Memory B cell (primary cell): Measurements from ENCODE around the gene LETM1.

ENCODE experiments used
- ATAC-seq: fragments of 150-1000 bp; cut with Tn5 transposase; 2 replicates; pipeline ENCODE4 v1.10.0; 2021; ENCODE audit warnings: low read depth, mild to moderate bottlenecking, moderate library complexity
- DNase-seq, 2 donors: peaks; one replicate each; pipeline ENCODE4 v3.0.0; 2022; ENCODE audit warnings: low spot score in 2 of 2
- H3K27ac Mint-ChIP-seq: one replicate; pipeline ENCODE4 v1.8.0; 2022; ENCODE audit warnings: mild to moderate bottlenecking, moderate library complexity, mixed read lengths
- H3K27me3 Mint-ChIP-seq: one replicate; pipeline ENCODE4 v1.8.0; 2022; ENCODE audit warnings: mixed read lengths
- H3K36me3 Mint-ChIP-seq: one replicate; pipeline ENCODE4 v1.8.0; 2022; ENCODE audit warnings: mild to moderate bottlenecking, mixed read lengths
- H3K4me1 Mint-ChIP-seq: one replicate; pipeline ENCODE4 v1.8.0; 2022; ENCODE audit warnings: mixed read lengths
- H3K4me3 Mint-ChIP-seq: one replicate; pipeline ENCODE4 v1.8.0; 2022; ENCODE audit warnings: mild to moderate bottlenecking, moderate library complexity, mixed read lengths
- H3K9me3 Mint-ChIP-seq: one replicate; pipeline ENCODE4 v1.8.0; 2022; ENCODE audit warnings: mixed read lengths

Gene LETM1

DNA sequence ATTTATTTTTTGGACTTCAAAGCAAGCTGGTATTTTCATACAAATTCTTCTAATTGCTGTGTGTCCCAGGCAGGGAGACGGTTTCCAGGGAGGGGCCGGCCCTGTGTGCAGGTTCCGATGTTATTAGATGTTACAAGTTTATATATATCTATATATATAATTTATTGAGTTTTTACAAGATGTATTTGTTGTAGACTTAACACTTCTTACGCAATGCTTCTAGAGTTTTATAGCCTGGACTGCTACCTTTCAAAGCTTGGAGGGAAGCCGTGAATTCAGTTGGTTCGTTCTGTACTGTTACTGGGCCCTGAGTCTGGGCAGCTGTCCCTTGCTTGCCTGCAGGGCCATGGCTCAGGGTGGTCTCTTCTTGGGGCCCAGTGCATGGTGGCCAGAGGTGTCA is 47.6 kb downstream of the LETM1 start:
- peaks cover 2% of the 10 kb centered on the region for H3K36me3 Mint-ChIP-seq
- H3K9me3 Mint-ChIP-seq = no peaks in the 10 kb centered on the region
- no peak for DNase-seq
- peaks cover 2% of the 10 kb centered on the region for H3K4me1 Mint-ChIP-seq
- H3K4me3 Mint-ChIP-seq = no peak overlapping the region
- no peak for ATAC-seq
- no peak overlapping the region for H3K27ac Mint-ChIP-seq
- H3K27me3 Mint-ChIP-seq = peaks cover 6% of the 10 kb centered on the region

DNA sequence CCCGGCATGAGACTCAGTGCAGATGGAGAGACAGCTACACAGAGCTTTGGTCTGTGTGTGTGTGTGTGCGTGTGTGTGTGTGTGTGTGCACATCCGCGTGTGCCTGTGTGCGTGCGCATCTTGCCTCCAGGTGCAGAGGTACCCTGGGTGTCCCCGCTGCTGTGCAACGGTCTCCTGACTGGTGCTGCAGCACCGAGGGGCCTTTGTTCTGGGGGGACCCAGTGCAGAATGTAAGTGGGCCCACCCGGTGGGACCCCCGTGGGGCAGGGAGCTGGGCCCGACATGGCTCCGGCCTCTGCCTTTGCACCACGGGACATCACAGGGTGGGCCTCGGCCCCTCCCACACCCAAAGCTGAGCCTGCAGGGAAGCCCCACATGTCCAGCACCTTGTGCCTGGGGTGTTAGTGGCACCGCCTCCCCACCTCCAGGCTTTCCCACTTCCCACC is 48.6 kb downstream of the LETM1 start:
- Mint-ChIP-seq H3K27ac (no peak overlapping the region), H3K4me1 (peaks cover 2% of the 10 kb centered on the region), H3K4me3 (no peak overlapping the region), H3K9me3 (no peaks in the 10 kb centered on the region), H3K27me3 (peaks cover 6% of the 10 kb centered on the region), H3K36me3 (peaks cover under 1% of the 10 kb centered on the region)
- ATAC-seq (no peak), DNase-seq (no peak)

DNA sequence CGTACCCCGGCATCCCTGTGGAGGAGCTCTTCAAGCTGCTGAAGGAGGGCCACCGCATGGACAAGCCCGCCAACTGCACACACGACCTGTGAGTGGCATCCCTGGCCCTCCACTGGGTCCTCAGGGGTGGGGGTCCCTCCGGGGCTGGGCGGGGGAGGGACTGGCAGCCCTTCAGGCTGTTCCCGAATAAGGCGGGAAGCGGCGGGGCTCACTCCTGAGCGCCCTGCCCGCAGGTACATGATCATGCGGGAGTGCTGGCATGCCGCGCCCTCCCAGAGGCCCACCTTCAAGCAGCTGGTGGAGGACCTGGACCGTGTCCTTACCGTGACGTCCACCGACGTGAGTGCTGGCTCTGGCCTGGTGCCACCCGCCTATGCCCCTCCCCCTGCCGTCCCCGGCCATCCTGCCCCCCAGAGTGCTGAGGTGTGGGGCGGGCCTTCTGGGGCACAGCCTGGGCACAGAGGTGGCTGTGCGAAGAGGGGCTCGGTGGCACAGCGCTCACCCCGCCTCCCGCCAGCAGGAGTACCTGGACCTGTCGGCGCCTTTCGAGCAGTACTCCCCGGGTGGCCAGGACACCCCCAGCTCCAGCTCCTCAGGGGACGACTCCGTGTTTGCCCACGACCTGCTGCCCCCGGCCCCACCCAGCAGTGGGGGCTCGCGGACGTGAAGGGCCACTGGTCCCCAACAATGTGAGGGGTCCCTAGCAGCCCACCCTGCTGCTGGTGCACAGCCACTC is 49.2 kb downstream of the LETM1 start:
- DNase-seq (no peak), ATAC-seq (no peak)
- no peaks in the 10 kb centered on the region for H3K36me3 Mint-ChIP-seq
- no peak overlapping the region for H3K4me3 Mint-ChIP-seq
- H3K9me3 Mint-ChIP-seq = no peaks in the 10 kb centered on the region
- H3K27ac Mint-ChIP-seq = no peak overlapping the region
- peaks cover 6% of the 10 kb centered on the region for H3K27me3 Mint-ChIP-seq
- peaks cover 2% of the 10 kb centered on the region for H3K4me1 Mint-ChIP-seq

DNA sequence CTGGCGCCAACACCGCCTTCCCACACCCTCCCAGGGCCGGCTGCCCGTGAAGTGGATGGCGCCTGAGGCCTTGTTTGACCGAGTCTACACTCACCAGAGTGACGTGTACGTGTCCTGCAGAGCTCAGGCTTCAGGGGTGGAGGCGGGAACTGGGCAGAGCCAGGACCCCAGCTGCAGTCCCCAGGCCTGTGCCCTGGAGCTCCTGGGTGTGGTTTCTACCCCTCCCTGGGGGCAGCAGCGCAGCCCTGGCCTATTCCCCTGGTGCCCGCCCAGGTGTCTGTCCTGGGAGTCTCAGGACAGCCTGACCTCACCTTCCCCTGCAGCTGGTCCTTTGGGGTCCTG is 49.8 kb downstream of the LETM1 start:
- no peak for ATAC-seq
- Mint-ChIP-seq H3K36me3 (no peaks in the 10 kb centered on the region), H3K9me3 (no peaks in the 10 kb centered on the region), H3K27ac (no peak overlapping the region), H3K27me3 (peaks cover 6% of the 10 kb centered on the region), H3K4me1 (peaks cover 2% of the 10 kb centered on the region), H3K4me3 (no peak overlapping the region)
- DNase-seq = no peak

DNA sequence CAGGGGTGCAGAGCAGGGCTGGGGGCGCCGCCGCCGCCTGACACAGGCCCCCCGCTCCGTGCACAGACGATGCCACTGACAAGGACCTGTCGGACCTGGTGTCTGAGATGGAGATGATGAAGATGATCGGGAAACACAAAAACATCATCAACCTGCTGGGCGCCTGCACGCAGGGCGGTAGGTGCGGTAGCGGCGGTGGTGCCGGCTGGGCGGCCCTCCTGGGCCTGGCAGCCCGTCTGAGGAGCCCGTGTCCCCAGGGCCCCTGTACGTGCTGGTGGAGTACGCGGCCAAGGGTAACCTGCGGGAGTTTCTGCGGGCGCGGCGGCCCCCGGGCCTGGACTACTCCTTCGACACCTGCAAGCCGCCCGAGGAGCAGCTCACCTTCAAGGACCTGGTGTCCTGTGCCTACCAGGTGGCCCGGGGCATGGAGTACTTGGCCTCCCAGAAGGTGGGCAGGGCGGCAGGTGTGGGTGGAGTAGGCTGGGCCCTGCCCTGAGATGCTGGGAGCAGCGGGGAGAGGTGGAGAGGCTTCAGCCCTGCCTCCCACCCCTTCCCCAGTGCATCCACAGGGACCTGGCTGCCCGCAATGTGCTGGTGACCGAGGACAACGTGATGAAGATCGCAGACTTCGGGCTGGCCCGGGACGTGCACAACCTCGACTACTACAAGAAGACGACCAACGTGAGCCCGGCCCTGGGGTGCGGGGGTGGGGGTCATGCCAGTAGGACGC is 50.3 kb downstream of the LETM1 start:
- peaks cover 6% of the 10 kb centered on the region for H3K27me3 Mint-ChIP-seq
- no peak overlapping the region for H3K4me3 Mint-ChIP-seq
- no peak overlapping the region for H3K27ac Mint-ChIP-seq
- H3K9me3 Mint-ChIP-seq = no peaks in the 10 kb centered on the region
- H3K4me1 Mint-ChIP-seq = peaks cover 2% of the 10 kb centered on the region
- no peaks in the 10 kb centered on the region for H3K36me3 Mint-ChIP-seq
- no peak for DNase-seq
- ATAC-seq = no peak

DNA sequence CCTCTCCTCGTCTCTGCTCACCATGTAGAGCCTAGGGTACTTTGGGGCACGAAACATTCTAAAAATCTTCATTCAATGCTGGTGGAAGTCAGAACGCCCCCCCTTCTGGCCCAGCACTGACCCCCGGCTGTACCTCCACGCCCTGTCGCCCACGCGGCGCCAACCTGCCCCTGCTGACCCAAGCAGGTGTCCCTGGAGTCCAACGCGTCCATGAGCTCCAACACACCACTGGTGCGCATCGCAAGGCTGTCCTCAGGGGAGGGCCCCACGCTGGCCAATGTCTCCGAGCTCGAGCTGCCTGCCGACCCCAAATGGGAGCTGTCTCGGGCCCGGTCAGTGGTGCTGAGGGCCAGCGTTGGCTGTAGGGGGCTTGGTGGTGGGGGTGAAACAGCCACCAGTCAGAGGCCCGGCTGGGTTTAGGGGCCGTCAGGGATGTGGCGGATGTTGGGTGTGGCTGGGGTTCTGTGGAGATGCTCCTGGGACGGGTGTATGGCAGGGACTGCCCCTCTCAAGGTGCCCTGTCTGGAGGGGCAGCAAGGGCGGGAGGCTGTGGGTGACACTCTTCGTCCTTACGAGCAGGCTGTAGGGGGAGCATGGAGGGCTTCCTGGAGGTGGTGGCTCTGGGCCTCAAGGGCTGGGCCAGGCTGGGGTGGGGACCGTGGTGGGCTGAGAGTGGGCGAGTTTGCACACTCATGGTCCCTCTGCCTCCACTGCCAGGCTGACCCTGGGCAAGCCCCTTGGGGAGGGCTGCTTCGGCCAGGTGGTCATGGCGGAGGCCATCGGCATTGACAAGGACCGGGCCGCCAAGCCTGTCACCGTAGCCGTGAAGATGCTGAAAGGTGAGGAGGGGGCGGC is 51.1 kb downstream of the LETM1 start:
- no peaks in the 10 kb centered on the region for H3K36me3 Mint-ChIP-seq
- peaks cover 9% of the 10 kb centered on the region for H3K27me3 Mint-ChIP-seq
- no peak overlapping the region for H3K27ac Mint-ChIP-seq
- H3K9me3 Mint-ChIP-seq = no peaks in the 10 kb centered on the region
- DNase-seq (no peak), ATAC-seq (no peak)
- H3K4me1 Mint-ChIP-seq = peaks cover 2% of the 10 kb centered on the region
- no peak overlapping the region for H3K4me3 Mint-ChIP-seq

DNA sequence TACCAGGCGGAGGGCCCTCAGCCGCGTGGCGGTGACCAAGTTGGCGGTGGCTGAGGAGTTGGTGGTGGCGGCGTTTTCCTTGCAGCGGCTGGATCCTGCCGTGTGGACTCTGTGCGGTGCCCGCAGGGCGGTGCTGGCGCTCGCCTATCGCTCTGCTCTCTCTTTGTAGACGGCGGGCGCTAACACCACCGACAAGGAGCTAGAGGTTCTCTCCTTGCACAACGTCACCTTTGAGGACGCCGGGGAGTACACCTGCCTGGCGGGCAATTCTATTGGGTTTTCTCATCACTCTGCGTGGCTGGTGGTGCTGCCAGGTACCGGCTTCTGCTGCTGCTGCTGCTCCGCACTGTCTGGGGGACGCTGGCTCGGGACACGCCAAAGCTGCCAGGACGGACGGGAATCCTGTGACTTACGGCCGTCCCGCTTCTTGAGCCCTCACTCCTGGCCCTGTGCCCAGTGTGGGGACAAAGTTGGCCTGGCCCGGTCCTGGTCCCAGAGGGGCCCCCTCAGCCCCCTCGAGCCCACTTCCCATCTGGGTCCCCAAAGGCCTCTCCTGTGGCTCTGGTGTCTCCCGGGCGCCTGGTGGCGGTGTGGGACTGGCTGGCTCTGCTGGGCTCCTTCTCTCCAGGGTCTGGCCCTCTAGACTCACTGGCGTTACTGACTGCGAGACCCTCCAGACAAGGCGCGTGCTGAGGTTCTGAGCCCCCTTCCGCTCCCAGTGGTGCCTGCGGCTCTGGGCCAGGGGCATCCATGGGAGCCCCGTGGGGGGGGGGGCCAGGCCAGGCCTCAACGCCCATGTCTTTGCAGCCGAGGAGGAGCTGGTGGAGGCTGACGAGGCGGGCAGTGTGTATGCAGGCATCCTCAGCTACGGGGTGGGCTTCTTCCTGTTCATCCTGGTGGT is 52.2 kb downstream of the LETM1 start:
- H3K36me3 Mint-ChIP-seq = no peaks in the 10 kb centered on the region
- DNase-seq (no peak), ATAC-seq (no peak)
- H3K4me3 Mint-ChIP-seq = no peak overlapping the region
- peaks cover 2% of the 10 kb centered on the region for H3K4me1 Mint-ChIP-seq
- H3K27ac Mint-ChIP-seq = no peak overlapping the region
- H3K27me3 Mint-ChIP-seq = peaks cover 11% of the 10 kb centered on the region
- H3K9me3 Mint-ChIP-seq = no peaks in the 10 kb centered on the region

DNA sequence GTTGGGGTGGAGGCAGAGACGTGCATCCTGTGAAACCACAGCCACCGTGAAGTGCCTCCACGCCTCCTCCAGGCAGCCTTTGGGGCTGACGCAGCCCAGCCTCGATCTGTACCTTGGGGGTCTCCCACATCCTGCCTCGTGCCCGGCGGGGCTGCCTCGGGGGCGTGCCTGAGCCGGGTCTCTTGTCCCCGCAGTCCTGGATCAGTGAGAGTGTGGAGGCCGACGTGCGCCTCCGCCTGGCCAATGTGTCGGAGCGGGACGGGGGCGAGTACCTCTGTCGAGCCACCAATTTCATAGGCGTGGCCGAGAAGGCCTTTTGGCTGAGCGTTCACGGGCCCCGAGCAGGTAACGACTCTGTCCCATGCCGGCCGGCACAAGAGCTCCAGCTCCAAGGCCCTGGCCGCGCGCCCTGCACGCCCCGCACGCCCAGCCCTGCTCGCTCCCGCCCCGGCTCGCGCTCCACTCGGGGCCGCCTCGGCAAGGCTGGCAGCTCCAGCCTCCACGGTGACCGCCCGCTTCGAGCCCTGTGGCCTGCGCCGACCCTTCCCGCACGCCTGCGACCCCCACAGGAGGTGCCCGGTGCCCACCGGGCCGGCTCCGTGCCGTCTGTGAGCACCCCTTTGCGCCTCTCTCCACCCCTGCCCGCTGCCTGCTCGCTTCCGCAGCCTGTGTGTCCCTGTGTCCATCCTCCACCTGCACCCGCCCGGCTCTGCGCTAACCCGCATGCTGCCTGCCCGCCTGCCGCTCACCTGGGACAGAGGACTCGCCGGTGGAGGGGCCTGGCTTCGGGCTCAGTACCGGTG is 53.0 kb downstream of the LETM1 start:
- DNase-seq = no peak
- ATAC-seq = no peak
- Mint-ChIP-seq H3K36me3 (no peaks in the 10 kb centered on the region), H3K27ac (no peak overlapping the region), H3K4me3 (no peak overlapping the region), H3K27me3 (peaks cover 16% of the 10 kb centered on the region), H3K9me3 (no peaks in the 10 kb centered on the region), H3K4me1 (peaks cover 2% of the 10 kb centered on the region)

DNA sequence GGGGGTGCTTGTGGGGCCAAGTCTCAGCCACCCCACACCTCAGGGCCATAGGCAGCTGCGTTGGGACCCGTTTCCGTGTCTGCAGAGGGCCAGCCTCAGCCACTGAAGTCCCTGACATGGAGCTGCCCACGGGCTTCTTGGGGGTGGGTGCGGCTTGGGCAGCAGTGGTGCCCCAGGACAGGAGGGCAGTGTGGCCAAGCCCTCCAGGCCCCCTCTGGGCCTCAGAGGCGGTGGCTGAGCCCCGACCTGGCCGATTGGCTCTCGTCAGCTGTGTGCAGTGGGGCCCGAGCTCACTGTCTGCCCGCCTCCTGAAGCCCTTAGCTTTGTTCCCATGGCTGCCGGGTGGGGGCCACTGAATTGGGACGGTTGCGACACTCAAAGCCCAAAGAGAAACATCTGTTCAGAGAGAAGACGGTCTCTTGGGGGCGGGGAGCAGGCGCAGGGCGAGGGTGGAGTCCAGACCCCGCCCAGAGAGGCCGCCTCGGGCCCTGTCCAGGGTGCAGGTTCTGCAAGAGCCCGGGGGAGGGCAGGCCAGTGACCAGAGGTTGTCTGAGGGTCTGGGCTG is 53.7 kb downstream of the LETM1 start:
- ATAC-seq (no peak), DNase-seq (no peak)
- H3K27ac Mint-ChIP-seq = no peak overlapping the region
- H3K4me1 Mint-ChIP-seq = peaks cover 2% of the 10 kb centered on the region
- H3K27me3 Mint-ChIP-seq = peaks cover 16% of the 10 kb centered on the region
- no peaks in the 10 kb centered on the region for H3K36me3 Mint-ChIP-seq
- no peaks in the 10 kb centered on the region for H3K9me3 Mint-ChIP-seq
- no peak overlapping the region for H3K4me3 Mint-ChIP-seq

DNA sequence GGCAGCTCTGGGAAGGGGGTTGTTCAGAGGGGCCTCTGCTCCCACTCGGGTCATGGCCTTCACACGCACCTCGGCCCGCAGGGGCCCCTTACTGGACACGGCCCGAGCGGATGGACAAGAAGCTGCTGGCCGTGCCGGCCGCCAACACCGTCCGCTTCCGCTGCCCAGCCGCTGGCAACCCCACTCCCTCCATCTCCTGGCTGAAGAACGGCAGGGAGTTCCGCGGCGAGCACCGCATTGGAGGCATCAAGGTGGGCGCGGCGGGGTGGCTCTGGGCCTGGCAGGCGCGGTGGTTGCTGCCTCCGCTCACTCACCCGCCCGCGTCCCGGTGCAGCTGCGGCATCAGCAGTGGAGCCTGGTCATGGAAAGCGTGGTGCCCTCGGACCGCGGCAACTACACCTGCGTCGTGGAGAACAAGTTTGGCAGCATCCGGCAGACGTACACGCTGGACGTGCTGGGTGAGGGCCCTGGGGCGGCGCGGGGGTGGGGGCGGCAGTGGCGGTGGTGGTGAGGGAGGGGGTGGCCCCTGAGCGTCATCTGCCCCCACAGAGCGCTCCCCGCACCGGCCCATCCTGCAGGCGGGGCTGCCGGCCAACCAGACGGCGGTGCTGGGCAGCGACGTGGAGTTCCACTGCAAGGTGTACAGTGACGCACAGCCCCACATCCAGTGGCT is 54.5 kb downstream of the LETM1 start:
- ATAC-seq = no peak
- H3K4me1 Mint-ChIP-seq = peaks cover 2% of the 10 kb centered on the region
- H3K36me3 Mint-ChIP-seq = no peaks in the 10 kb centered on the region
- no peak overlapping the region for H3K27ac Mint-ChIP-seq
- no peaks in the 10 kb centered on the region for H3K9me3 Mint-ChIP-seq
- no peak for DNase-seq
- peaks cover 21% of the 10 kb centered on the region for H3K27me3 Mint-ChIP-seq
- H3K4me3 Mint-ChIP-seq = no peak overlapping the region

DNA sequence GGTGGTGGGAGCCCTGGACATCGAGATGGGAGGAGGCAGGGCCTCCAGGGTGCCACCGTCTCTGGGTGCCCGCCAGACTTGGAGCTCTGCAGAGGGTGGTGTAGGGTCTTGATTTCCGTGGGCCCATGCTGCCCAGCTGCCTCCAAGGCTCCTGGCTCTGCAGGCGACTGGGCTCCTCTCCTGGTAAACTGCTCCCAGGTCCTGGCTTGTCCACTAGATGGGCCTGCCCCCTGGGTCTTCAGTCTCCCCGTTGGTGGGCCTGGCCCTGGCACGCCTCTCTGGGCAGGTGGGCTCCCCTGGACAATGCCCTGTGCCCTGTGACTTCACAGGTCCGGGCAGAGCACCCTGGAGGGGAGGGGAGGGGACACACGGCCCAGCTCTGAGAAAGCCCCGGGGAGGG is 55.2 kb downstream of the LETM1 start:
- H3K4me3 Mint-ChIP-seq = no peak overlapping the region
- H3K27ac Mint-ChIP-seq = no peak overlapping the region
- no peaks in the 10 kb centered on the region for H3K9me3 Mint-ChIP-seq
- ATAC-seq = no peak
- no peak for DNase-seq
- H3K36me3 Mint-ChIP-seq = no peaks in the 10 kb centered on the region
- peaks cover 2% of the 10 kb centered on the region for H3K4me1 Mint-ChIP-seq
- H3K27me3 Mint-ChIP-seq = peaks cover 23% of the 10 kb centered on the region
